Breast epithelium (tissue), 3 donors: ENCODE results near the gene AMER3.

ENCODE experiments used
- POLR2A ChIP-seq: fragments of 450-650 bp; IDR thresholded peaks from one replicate; pipeline ENCODE4 v1.6.1; 2016; ENCODE audit warnings: antibody characterized with exemption, mild to moderate bottlenecking, moderate library complexity
- POLR2AphosphoS5 ChIP-seq, 3 donors: sonication (generic); formaldehyde crosslinking; IDR thresholded peaks; one replicate each; pipeline ENCODE4 v1.6.1; 2017; ENCODE audit warnings: antibody characterized with exemption in 3 of 3
- TF ChIP-seq, protein P1 (sequence below), 3 donors: fragments of 450-650 bp; IDR thresholded peaks; one replicate each; pipeline ENCODE4 v1.5.1; 2016 to 2017; ENCODE audit warnings: antibody characterized with exemption in 3 of 3, mild to moderate bottlenecking in 3 of 3, moderate library complexity in 3 of 3

DNA sequence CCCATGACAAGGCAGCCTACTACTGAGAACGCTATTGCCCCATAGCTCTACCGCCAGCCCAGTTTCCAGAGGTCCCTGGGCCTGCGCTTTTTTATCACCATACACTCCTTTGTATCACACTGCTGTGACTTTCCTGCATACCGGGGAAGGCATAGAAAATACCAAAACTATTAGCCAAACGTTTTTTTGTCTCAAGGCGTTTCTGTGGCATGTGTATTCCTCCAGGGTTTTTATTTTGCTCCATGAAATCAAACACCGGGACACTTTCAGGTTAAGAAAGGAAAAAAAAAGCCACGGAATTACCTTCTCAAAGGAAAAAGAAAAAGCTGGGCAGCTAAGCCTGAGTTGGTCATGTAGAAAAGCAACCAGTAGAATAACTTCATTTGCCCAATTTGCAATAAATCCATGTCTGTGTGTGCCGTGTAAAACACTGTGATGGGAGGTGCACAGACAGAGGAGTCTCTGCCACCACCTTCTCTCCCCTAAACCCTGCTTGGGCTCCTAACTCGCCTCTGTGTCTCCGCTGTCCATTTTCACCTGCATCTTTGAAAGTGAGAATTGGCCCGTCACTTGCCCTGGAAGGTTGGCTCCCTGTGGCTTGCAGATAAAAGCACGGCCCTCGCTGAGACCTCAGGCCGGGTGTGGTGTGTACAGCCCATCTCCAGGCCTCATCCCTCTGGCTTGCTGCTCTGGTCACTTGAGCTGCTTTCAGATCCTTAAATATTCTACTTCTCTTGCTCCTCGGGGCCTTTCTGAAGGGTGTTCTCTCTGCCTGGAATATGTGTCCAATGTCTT is 1.7 kb downstream of the AMER3 start:
- TF ChIP-seq POLR2AphosphoS5 (IDR thresholded peaks at IDR 0.05), result no peak
- TF ChIP-seq, protein P1, sequence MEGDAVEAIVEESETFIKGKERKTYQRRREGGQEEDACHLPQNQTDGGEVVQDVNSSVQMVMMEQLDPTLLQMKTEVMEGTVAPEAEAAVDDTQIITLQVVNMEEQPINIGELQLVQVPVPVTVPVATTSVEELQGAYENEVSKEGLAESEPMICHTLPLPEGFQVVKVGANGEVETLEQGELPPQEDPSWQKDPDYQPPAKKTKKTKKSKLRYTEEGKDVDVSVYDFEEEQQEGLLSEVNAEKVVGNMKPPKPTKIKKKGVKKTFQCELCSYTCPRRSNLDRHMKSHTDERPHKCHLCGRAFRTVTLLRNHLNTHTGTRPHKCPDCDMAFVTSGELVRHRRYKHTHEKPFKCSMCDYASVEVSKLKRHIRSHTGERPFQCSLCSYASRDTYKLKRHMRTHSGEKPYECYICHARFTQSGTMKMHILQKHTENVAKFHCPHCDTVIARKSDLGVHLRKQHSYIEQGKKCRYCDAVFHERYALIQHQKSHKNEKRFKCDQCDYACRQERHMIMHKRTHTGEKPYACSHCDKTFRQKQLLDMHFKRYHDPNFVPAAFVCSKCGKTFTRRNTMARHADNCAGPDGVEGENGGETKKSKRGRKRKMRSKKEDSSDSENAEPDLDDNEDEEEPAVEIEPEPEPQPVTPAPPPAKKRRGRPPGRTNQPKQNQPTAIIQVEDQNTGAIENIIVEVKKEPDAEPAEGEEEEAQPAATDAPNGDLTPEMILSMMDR (IDR thresholded peaks at IDR 0.05), result no peak
- TF ChIP-seq POLR2A, result no peak
